ENCODE data around the gene PNKP.

- no peak for TF ChIP-seq CTCF (IDR thresholded peaks at IDR 0.05; ENCODE audit: poor library complexity, severe bottlenecking)
- no peak for TF ChIP-seq REST (IDR thresholded peaks at IDR 0.05; ENCODE audit: borderline replicate concordance)
- TF ChIP-seq RAD21 (conservative IDR thresholded peaks at IDR 0.05): no peak
- no peak for TF ChIP-seq MXI1 (conservative IDR thresholded peaks at IDR 0.05; ENCODE audit: poor library complexity, severe bottlenecking)
- no peak for TF ChIP-seq TAF1 (IDR thresholded peaks at IDR 0.05; ENCODE audit: low read depth)
- TF ChIP-seq POLR2AphosphoS5 (IDR thresholded peaks at IDR 0.05): no peak
- TF ChIP-seq EP300 (conservative IDR thresholded peaks at IDR 0.05; ENCODE audit: poor library complexity, severe bottlenecking): no peak
Measured at GRCh38 chr19:49830766-49831165, 36.6 kb downstream of the PNKP start.

Measured in neural cell (in vitro differentiated cells).